Astrocyte of the spinal cord (primary cell): ENCODE measurements around the gene RASD1.
"Not testable (repeated sequence)": the region's sequence is repeated elsewhere in the genome, so short reads cannot be mapped to it uniquely, and the experiment has no call there.

Experiments used
- DNase-seq: peaks from one replicate; pipeline ENCODE4 v3.0.0; 2011; ENCODE audit warnings: low read depth, low spot score
- H3K4me3 ChIP-seq: 2 replicates; pipeline ENCODE4 v1.5.1; 2011; ENCODE audit warnings: low read depth, mild to moderate bottlenecking, low read length, moderate library complexity
- in situ Hi-C: cut with HindIII; loops from 2 replicates; pipeline ENCODE4 v1.10.0; 2017; ENCODE audit warnings: low sequenced_read_pairs
- TF ChIP-seq, protein P1 (sequence below): IDR thresholded peaks from 2 replicates; pipeline ENCODE4 v1.5.1; 2012; ENCODE audit warnings: low read depth, mild to moderate bottlenecking, low read length, inconsistent platforms

Gene RASD1

GRCh38 chr17:17492571-17492970, 3.6 kb downstream of the RASD1 start:
- H3K4me3 ChIP-seq: no peak overlapping the region
- no peak for DNase-seq
- in situ Hi-C loops: no loop called here
- TF ChIP-seq, protein P1, sequence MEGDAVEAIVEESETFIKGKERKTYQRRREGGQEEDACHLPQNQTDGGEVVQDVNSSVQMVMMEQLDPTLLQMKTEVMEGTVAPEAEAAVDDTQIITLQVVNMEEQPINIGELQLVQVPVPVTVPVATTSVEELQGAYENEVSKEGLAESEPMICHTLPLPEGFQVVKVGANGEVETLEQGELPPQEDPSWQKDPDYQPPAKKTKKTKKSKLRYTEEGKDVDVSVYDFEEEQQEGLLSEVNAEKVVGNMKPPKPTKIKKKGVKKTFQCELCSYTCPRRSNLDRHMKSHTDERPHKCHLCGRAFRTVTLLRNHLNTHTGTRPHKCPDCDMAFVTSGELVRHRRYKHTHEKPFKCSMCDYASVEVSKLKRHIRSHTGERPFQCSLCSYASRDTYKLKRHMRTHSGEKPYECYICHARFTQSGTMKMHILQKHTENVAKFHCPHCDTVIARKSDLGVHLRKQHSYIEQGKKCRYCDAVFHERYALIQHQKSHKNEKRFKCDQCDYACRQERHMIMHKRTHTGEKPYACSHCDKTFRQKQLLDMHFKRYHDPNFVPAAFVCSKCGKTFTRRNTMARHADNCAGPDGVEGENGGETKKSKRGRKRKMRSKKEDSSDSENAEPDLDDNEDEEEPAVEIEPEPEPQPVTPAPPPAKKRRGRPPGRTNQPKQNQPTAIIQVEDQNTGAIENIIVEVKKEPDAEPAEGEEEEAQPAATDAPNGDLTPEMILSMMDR: no peak

DNA sequence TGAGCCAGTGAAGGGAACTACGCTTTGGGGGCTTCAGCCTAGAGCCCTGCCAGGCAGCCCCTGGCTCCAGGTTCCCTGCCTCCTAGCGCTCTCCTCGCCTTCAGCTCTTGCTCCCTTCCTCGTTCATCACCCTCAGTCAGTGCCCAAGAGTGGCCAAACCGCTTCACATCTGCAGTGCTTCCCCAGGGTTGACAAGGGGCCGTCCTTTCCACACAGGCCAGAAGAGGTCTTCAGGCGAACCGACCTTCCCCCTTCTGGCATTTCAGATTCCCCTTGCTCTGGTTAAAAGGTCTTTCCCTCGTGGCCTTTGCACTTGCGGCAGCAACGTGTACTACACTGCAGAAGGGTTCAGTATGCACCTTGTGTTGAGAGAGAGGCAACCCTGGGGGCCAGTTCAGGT, 4.1 kb downstream of the RASD1 start:
- H3K4me3 ChIP-seq: no peak overlapping the region
- in situ Hi-C loops: no loop called here
- TF ChIP-seq, protein P1: no peak
- no peak for DNase-seq

DNA sequence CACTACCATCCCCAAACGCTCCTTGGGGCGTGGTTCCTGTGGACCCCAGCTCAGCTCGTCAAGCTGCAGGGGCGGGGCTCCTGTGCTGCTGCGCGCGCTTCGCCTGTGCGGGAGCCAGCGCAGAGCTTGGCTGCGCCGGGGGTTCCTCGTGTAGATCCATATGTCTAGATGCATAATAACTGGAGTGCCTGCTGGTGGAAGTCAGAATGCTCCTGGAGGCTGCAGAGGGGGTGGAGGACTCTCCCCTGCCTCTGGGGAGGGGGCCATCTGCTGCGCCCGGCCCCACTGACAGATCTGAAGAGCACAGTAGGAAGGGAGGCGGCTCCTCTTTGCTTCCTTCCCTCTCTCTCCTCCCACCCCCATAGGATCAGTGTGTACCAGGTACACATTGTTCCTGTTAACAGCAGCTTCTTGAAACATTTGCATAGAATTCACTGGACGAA, 4.6 kb downstream of the RASD1 start:
- TF ChIP-seq, protein P1: no peak
- no peak for DNase-seq
- no peak overlapping the region for H3K4me3 ChIP-seq
- in situ Hi-C loops: no loop called here

- in situ Hi-C loops: no loop called here
- no peak overlapping the region for H3K4me3 ChIP-seq
- TF ChIP-seq, protein P1: no peak
- DNase-seq: no peak
Measured at GRCh38 chr17:17491031-17491471, 5.1 kb downstream of the RASD1 start.

GRCh38 chr17:17487998-17488397, 8.2 kb downstream of the RASD1 start:
- in situ Hi-C loops: no loop called here
- no peak overlapping the region for H3K4me3 ChIP-seq
- TF ChIP-seq, protein P1: no peak
- no peak for DNase-seq

- DNase-seq, H3K4me3 ChIP-seq, in situ Hi-C loops: not testable (repeated sequence)
Measured at GRCh38 chr17:17486416-17486815, 9.8 kb downstream of the RASD1 start.

DNA sequence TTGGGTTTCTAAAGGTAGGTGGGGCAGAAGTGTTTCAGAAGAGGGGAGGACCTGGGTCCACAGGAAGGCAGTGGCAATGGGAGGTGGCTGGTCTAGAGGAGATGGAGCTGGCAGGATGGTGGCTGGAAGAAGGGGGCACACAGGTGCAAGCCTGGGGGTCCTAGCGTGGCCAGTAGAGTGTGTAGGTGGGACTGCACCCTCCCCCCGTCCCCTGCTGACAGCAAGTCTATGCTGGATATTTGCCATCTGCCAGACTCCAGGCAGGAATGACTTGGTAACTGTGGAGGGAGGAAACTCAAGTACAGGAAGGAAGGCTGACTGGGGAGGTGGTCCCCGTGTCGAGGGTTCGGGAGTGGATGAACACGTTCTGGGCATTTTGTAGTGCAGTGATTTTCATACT, 10.8 kb downstream of the RASD1 start:
- in situ Hi-C loops: no loop called here
- no peak for DNase-seq
- TF ChIP-seq, protein P1: no peak
- H3K4me3 ChIP-seq: no peak overlapping the region
